ENCODE results near the gene CLTC. TPM values are rescaled to one million over a fixed set of nuclear protein-coding genes. Genes with fewer than 3 reads are reported as not detected.

Gene CLTC
- total RNA-seq, 1 donor from 2014 or later, result 225 TPM

DNA sequence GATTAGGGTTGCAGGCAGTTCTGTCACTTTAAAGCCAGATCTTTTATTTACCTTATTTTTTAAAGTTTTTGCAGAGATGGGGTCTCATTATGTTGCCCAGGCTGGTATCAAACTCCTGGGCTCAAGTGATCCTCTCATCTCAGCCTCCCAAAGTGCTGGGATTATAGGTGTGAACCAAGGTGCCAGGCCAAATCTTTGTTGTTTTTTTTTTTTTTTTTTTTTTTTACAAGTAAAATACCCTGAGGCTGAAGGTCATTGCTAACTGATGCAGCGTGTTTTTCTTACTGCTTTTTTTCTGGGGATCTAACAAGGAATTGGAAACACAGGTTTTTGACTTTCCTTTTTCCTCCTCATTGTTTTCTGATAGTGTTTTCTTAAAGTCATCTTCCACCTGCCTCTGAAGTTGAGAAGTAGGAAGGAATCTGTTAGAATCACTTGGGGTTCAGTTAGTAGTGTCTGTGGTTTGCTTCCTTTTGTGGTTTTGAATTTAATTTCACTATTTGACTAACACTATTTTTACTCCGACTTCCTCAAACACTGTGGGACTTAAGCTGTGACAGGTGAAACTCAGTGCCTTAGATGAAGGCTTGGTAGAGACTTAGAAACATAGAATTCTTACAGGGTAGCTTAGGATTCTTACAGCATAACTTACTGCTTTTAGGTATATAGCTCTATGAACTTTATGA is 22.2 kb downstream of the CLTC start:
- H3K36me3 ChIP-seq, result no peaks in the 10 kb centered on the region
- H3K36me3 Mint-ChIP-seq, result peaks cover 4% of the 10 kb centered on the region
- no peaks in the 10 kb centered on the region for H3F3A ChIP-seq (ENCODE audit: low read depth)
- H3K4me3 Mint-ChIP-seq, result no peak overlapping the region
- TF ChIP-seq, protein P1, sequence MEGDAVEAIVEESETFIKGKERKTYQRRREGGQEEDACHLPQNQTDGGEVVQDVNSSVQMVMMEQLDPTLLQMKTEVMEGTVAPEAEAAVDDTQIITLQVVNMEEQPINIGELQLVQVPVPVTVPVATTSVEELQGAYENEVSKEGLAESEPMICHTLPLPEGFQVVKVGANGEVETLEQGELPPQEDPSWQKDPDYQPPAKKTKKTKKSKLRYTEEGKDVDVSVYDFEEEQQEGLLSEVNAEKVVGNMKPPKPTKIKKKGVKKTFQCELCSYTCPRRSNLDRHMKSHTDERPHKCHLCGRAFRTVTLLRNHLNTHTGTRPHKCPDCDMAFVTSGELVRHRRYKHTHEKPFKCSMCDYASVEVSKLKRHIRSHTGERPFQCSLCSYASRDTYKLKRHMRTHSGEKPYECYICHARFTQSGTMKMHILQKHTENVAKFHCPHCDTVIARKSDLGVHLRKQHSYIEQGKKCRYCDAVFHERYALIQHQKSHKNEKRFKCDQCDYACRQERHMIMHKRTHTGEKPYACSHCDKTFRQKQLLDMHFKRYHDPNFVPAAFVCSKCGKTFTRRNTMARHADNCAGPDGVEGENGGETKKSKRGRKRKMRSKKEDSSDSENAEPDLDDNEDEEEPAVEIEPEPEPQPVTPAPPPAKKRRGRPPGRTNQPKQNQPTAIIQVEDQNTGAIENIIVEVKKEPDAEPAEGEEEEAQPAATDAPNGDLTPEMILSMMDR (IDR thresholded peaks at IDR 0.05), result no peak
- no peaks in the 10 kb centered on the region for H3K27me3 Mint-ChIP-seq (ENCODE audit: insufficient read depth, low read depth)
- no peaks in the 10 kb centered on the region for H3K9me3 Mint-ChIP-seq
- H3K9me3 ChIP-seq (ENCODE audit: low read depth), result no peaks in the 10 kb centered on the region
- H3K27ac Mint-ChIP-seq, result no peak overlapping the region
- H4K20me1 ChIP-seq (ENCODE audit: low read depth), result peaks cover 45% of the 10 kb centered on the region
- peaks cover 92% of the 10 kb centered on the region for H3K79me2 ChIP-seq (ENCODE audit: low read depth)
- H3K4me2 ChIP-seq, result no peak overlapping the region
- no peaks in the 10 kb centered on the region for H3K27me3 ChIP-seq
- H3K4me1 ChIP-seq, result peaks cover 10% of the 10 kb centered on the region
- H3K4me3 ChIP-seq, result no peak overlapping the region
- H3K4me1 Mint-ChIP-seq, result no peaks in the 10 kb centered on the region
- H3K9ac ChIP-seq, result no peak overlapping the region
- no peak overlapping the region for H2AFZ ChIP-seq (replicated peaks)
- DNase-seq (ENCODE audit: low spot score), result no peak
- H3K27ac ChIP-seq, result peak overlapping the region; percentile 35

DNA sequence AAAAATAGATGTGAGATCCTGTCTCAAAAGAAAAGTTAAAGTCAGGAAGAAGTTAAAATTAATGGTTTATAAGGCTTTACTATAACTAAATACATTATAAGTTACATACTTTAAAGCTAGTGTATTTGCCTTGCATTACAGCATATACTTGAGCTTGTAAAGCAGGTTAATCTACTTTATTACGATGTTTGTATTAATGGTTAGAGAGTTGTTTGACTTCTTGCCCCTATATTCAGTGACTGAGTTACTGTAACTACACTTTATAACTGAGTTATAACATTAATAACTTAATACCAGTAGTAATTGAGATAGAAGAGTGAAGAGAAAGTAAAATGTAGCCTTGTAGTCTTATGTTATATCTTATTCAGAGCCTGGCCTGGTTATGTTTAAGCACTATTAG is 22.9 kb downstream of the CLTC start:
- Histone ChIP-seq H3F3A (ENCODE audit: low read depth) (no peaks in the 10 kb centered on the region), H3K27ac (no peak overlapping the region), H3K4me1 (peaks cover 10% of the 10 kb centered on the region), H3K4me3 (no peak overlapping the region), H3K4me2 (no peak overlapping the region), H2AFZ (replicated peaks) (no peak overlapping the region), H3K36me3 (no peaks in the 10 kb centered on the region), H3K9ac (no peak overlapping the region), H3K79me2 (ENCODE audit: low read depth) (peaks cover 92% of the 10 kb centered on the region), H4K20me1 (ENCODE audit: low read depth) (peaks cover 46% of the 10 kb centered on the region), H3K27me3 (no peaks in the 10 kb centered on the region), H3K9me3 (ENCODE audit: low read depth) (no peaks in the 10 kb centered on the region)
- no peaks in the 10 kb centered on the region for H3K27me3 Mint-ChIP-seq (ENCODE audit: insufficient read depth, low read depth)
- no peak for TF ChIP-seq EZH2phosphoT487 (IDR thresholded peaks at IDR 0.05)
- no peak for TF ChIP-seq EZH2 (IDR thresholded peaks at IDR 0.05)
- TF ChIP-seq, protein P1 (IDR thresholded peaks at IDR 0.05), result no peak
- no peak overlapping the region for H3K4me3 Mint-ChIP-seq
- H3K4me1 Mint-ChIP-seq, result no peaks in the 10 kb centered on the region
- no peak for DNase-seq (ENCODE audit: low spot score)
- no peaks in the 10 kb centered on the region for H3K9me3 Mint-ChIP-seq
- H3K27ac Mint-ChIP-seq, result no peak overlapping the region
- H3K36me3 Mint-ChIP-seq, result peaks cover 6% of the 10 kb centered on the region

DNA sequence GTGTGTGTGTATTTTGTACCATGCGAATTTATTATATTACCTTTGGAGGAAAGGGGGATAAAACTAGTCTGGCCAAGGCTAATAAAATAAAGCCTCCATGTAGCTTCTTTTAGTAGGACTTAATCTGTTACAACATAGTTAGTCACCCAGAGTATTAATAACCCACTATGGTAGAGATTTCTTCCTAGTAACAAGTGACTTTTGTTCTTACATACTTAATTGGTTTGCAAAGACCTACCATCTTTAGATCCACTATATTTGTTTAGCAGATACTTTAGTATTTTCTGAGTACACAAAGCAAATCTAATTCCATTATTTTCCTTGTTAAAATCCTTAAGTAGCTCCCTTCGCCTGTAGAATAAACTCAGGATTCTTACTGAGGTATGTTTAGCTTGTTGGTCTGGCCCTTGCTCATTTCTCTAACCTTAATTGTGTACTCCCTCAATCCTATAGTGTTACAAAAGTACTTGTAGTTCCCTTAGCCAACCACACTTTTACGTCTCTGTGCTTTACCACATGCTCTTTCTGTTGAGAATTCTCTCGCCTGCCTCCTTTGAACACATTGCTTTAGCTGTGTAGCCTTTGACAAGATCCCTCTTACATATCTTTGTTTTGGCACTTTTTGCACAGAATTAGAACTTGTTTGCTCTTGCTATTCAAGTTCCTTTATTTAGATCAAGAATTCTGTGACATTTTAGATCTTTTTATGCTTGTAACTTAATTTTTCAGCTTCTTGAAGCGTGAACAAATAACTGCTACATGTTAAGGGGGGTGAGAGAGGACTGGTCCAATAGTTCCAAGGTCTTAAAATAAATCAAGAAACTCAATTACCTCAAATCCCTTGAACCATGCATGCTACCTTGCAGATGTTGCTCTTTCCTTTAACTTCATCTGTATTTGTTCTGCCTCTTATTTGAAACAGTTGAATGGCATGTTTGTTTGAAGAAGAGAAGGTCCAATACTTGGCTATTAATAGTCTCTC is 23.8 kb downstream of the CLTC start:
- Histone ChIP-seq H3K4me2 (no peak overlapping the region), H3K36me3 (peaks cover 4% of the 10 kb centered on the region), H3K4me1 (peaks cover 10% of the 10 kb centered on the region), H4K20me1 (ENCODE audit: low read depth) (peaks cover 42% of the 10 kb centered on the region), H3K27ac (no peak overlapping the region), H3K9me3 (ENCODE audit: low read depth) (no peaks in the 10 kb centered on the region), H3K9ac (no peak overlapping the region), H3K27me3 (no peaks in the 10 kb centered on the region), H2AFZ (replicated peaks) (no peak overlapping the region), H3K79me2 (ENCODE audit: low read depth) (peaks cover 92% of the 10 kb centered on the region), H3F3A (ENCODE audit: low read depth) (no peaks in the 10 kb centered on the region), H3K4me3 (no peak overlapping the region)
- Mint-ChIP-seq H3K27ac (no peak overlapping the region), H3K4me3 (no peak overlapping the region), H3K4me1 (no peaks in the 10 kb centered on the region), H3K36me3 (peaks cover 14% of the 10 kb centered on the region), H3K9me3 (no peaks in the 10 kb centered on the region), H3K27me3 (ENCODE audit: insufficient read depth, low read depth) (no peaks in the 10 kb centered on the region)
- TF ChIP-seq, protein P1 (IDR thresholded peaks at IDR 0.05), result no peak
- no peak for TF ChIP-seq EZH2 (IDR thresholded peaks at IDR 0.05)
- TF ChIP-seq EZH2phosphoT487 (IDR thresholded peaks at IDR 0.05), result no peak
- no peak for DNase-seq (ENCODE audit: low spot score)

Data from neural progenitor cell (in vitro differentiated cells).